HG03460 (cell line): ENCODE results near the gene CCDC134.

Experiments used
- ATAC-seq: cut with Tn5 transposase; IDR thresholded peaks from one replicate; pipeline ENCODE4 v1.9.1; 2021; ENCODE audit not compliant: unreplicated experiment

The CCDC134 gene

DNA sequence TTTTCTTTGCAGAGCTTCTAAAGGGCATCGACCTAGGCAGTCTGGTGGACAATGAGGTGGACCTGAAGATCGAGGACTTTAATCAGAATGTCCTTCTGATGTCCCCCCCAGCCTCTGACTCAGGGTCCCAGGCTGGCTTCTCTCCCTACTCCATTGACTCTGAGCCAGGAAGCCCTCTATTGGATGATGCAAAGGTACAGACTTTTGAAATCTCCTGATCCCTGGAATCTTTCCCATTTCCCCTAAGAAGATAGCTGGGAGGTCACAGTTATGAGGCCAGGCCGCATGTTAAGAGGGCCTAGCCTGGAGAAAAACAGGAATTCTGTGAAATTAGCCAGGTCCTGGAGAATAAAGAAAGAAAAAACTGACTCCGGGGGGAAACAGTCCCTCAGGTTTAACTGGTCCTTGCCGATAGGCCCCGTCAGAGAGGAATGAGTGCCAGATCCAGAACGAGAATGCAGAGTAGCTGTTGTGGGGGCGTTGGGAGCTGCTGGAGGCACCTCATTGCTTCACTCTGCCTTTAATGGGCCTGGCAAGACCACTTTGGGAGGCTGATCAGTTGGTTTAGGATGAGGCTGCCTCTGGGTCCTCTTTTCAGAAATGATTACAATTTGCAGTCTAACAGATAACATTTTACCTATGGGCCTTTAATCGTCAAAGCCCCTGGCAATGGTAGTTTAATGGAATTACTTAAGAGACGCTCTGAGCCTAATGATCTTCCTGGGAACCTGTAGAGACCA is 75.2 kb downstream of the CCDC134 start:
- no peak for ATAC-seq
